NT2/D1 (cell line): Measurements from ENCODE around the gene ACAP2.
"Not testable (repeated sequence)": the region's sequence is repeated elsewhere in the genome, so short reads cannot be mapped to it uniquely, and the experiment has no call there.

Experiments used
- DNase-seq: peaks from one replicate; pipeline ENCODE4 v3.0.0-alpha.2; 2011; ENCODE audit warnings: low read depth, low spot score
- H3K27me3 ChIP-seq: 2 replicates; pipeline ENCODE4 v1.6.0; 2011; ENCODE audit warnings: mild to moderate bottlenecking; ENCODE audit not compliant: insufficient read length, insufficient read depth
- H3K36me3 ChIP-seq: 2 replicates; pipeline ENCODE4 v1.6.1; 2011; ENCODE audit warnings: mild to moderate bottlenecking, low read length, mixed read lengths; ENCODE audit not compliant: insufficient read depth, insufficient read length
- H3K4me1 ChIP-seq: 2 replicates; pipeline ENCODE4 v1.5.1; 2011; ENCODE audit not compliant: insufficient read depth, insufficient read length
- H3K4me3 ChIP-seq: 2 replicates; pipeline ENCODE4 v1.5.1; 2011; ENCODE audit warnings: low read depth; ENCODE audit not compliant: insufficient read length
- H3K9ac ChIP-seq: 2 replicates; pipeline ENCODE4 v1.6.0; 2011; ENCODE audit warnings: low read depth; ENCODE audit not compliant: insufficient read length
- H3K9me3 ChIP-seq: 2 replicates; pipeline ENCODE4 v1.5.1; 2011; ENCODE audit warnings: mild to moderate bottlenecking, low read length; ENCODE audit not compliant: insufficient read depth
- SUZ12 ChIP-seq: IDR thresholded peaks from 2 replicates; pipeline ENCODE4 v1.6.1; 2011; ENCODE audit not compliant: insufficient read length, insufficient read depth; ENCODE audit errors: extremely low read depth
- YY1 ChIP-seq: IDR thresholded peaks from 2 replicates; pipeline ENCODE4 v1.6.1; 2011; ENCODE audit not compliant: insufficient read length, insufficient read depth
- ZNF274 ChIP-seq: IDR thresholded peaks from 2 replicates; pipeline ENCODE4 v1.6.1; 2011; ENCODE audit warnings: mild to moderate bottlenecking, low read depth, low read length

ACAP2 gene

DNA sequence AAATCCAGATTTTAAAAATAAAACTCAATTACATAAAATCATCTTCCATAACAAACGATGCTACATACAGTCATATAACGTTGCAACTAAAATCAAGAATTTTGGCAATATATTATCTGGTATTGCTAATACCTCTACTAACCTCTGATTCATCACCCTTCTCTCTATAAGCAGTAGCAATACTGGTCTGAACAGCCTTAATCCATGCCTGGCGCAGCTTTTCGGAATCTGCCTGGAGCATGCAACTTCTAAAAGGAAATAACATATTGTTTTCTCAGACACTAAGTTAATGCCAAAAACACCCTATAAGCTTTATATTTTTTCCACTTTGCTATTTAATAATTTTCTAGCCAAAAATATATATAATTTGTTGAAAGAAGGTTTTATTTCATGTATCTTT is 136.5 kb downstream of the ACAP2 start:
- no peaks in the 10 kb centered on the region for H3K4me1 ChIP-seq
- no peaks in the 10 kb centered on the region for H3K27me3 ChIP-seq
- TF ChIP-seq SUZ12 (no peak), YY1 (no peak), ZNF274 (no peak)
- no peak overlapping the region for H3K4me3 ChIP-seq
- no peaks in the 10 kb centered on the region for H3K9me3 ChIP-seq
- peaks cover 8% of the 10 kb centered on the region for H3K36me3 ChIP-seq
- DNase-seq: no peak
- no peak overlapping the region for H3K9ac ChIP-seq

DNA sequence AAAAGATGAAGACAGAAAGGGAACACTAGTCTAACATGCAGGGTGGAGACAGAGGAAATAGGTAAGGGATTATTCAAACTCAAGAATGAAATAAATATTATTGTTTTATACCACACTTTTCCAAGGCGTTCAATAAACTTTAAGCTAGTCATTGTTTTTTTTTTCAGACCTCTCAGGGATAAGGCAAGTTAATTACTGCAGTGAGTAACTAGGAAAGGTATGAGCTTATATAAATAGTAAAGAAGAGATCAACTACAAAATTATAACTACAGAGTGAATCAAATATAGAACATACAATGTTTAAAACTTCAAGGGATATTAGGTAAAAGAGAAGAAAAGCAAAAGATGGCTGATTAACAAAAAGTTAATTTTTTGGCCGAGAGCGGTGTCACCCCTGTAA is 140.4 kb downstream of the ACAP2 start:
- Histone ChIP-seq H3K36me3 (peaks cover 20% of the 10 kb centered on the region), H3K4me1 (no peaks in the 10 kb centered on the region), H3K9me3 (no peaks in the 10 kb centered on the region), H3K4me3 (no peak overlapping the region), H3K27me3 (no peaks in the 10 kb centered on the region), H3K9ac (no peak overlapping the region)
- TF ChIP-seq ZNF274 (no peak), YY1 (no peak), SUZ12 (no peak)
- DNase-seq: no peak

DNA sequence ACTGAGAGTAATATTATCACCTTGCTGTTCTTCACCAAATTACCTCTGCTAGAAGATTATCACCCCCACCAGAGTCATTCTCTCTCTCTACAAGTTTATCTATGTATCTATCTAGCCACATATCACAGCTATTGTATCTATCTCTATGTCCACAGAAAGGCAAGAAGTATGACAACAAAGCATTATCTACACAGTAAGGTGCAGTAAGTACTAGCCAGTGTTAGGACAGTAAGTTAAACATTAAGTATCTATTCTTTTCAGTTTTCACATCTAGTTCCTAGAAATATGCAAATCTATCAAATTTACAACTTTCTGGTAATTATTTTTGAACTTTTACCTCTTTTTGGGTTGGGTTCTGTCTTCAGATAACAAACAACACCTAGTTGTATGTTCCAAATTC is 145.4 kb downstream of the ACAP2 start:
- Histone ChIP-seq H3K4me1 (no peaks in the 10 kb centered on the region), H3K27me3 (no peaks in the 10 kb centered on the region), H3K36me3 (peaks cover 29% of the 10 kb centered on the region), H3K4me3 (no peak overlapping the region), H3K9me3 (no peaks in the 10 kb centered on the region), H3K9ac (no peak overlapping the region)
- TF ChIP-seq SUZ12: no peak
- no peak for TF ChIP-seq ZNF274
- TF ChIP-seq YY1: no peak
- DNase-seq: no peak

DNA sequence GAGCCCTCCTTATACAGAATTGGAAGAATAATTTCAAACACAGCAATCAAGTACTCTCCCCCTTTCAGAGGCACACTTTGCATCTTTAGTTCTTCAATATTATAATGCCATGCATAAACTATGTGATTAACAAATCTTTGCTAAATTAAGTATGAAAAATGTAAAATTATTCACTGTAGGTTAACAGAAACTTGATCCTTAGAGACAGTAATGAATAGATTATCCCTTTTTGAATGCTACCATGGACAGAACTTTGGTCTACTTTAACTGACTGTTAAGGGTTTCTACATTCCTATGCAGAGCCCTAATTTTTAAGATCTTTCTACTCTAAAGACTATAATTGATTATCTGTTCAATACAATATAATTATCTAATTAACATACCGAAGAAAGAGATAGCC is 146.2 kb downstream of the ACAP2 start:
- no peaks in the 10 kb centered on the region for H3K9me3 ChIP-seq
- no peak for DNase-seq
- no peak overlapping the region for H3K4me3 ChIP-seq
- peaks cover 32% of the 10 kb centered on the region for H3K36me3 ChIP-seq
- H3K27me3 ChIP-seq: no peaks in the 10 kb centered on the region
- H3K9ac ChIP-seq: no peak overlapping the region
- no peaks in the 10 kb centered on the region for H3K4me1 ChIP-seq
- TF ChIP-seq YY1 (no peak), SUZ12 (no peak), ZNF274 (no peak)

DNA sequence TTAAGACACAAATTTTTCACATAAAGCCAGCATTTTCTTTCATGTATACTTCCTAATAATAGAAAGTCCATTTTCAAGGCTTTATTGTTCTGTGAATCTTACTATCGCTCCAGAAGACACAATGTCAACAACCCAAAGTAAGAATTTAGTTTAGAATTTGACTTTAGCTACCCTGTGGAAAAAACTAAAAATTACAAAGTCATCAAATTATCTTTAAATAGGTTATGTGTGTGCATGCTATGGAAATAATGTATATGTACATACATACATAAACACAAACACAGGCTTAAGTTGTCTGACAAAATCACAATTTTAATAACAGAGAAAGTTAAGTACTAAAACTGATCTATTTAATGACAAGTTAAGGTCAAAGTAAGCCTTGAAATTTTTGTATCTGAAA is 151.7 kb downstream of the ACAP2 start:
- no peak overlapping the region for H3K4me3 ChIP-seq
- H3K9me3 ChIP-seq: no peaks in the 10 kb centered on the region
- H3K36me3 ChIP-seq: peaks cover 31% of the 10 kb centered on the region
- no peaks in the 10 kb centered on the region for H3K4me1 ChIP-seq
- DNase-seq: no peak
- TF ChIP-seq SUZ12 (no peak), YY1 (no peak), ZNF274 (no peak)
- H3K9ac ChIP-seq: no peak overlapping the region
- H3K27me3 ChIP-seq: no peaks in the 10 kb centered on the region

- H3K4me1 ChIP-seq, H3K9me3 ChIP-seq, DNase-seq, H3K4me3 ChIP-seq, H3K27me3 ChIP-seq, H3K9ac ChIP-seq: not testable (repeated sequence)
- peaks cover 34% of the 10 kb centered on the region for H3K36me3 ChIP-seq
Measured at GRCh38 chr3:195290643-195291042, 152.2 kb downstream of the ACAP2 start.

DNA sequence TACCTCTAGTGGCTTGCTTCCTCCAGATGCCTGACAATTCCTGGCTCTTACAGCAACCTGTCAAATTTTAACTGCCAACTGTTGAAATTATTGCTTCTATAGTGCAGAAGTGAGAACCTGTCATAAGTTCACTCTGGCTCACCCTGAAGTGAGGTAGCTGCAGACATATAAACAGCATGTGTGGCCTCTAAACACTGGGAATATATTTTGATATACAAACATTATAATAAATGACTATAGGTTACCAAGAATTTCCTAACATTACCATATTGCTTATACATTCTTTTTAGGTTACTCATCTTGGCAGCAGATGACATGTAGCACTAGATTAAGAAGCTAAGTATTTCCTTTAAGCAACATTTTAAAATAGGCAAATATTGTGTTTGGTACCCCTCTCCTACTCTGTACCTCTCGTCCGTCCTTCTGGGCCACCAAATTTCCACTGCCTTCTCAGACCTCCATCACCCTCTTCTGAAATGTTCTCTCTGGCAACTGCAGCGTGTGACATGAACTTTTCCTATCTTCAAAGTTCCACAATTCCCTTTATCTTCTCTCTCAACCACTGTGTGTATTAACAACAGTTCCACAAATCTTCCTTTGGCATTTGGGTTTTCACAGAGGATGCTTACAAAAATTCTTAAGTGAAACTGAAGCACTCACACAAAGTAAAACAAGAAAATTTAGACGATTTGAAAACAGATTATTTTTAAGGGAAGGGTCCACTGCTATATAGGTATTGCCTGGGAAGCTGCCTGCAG is 156.5 kb downstream of the ACAP2 start:
- Histone ChIP-seq H3K9me3 (no peaks in the 10 kb centered on the region), H3K27me3 (no peaks in the 10 kb centered on the region), H3K4me1 (no peaks in the 10 kb centered on the region), H3K36me3 (peaks cover 22% of the 10 kb centered on the region), H3K9ac (no peak overlapping the region), H3K4me3 (no peak overlapping the region)
- DNase-seq: no peak
- TF ChIP-seq YY1 (no peak), ZNF274 (no peak), SUZ12 (no peak)
